ENCODE measurements around the gene WIPI1. TPM values are rescaled to one million over a fixed set of nuclear protein-coding genes. Genes with fewer than 3 reads are reported as not detected.

WIPI1 gene
- total RNA-seq, 2 donors from 2014 or later, result 24.2 to 37.7 TPM

DNA sequence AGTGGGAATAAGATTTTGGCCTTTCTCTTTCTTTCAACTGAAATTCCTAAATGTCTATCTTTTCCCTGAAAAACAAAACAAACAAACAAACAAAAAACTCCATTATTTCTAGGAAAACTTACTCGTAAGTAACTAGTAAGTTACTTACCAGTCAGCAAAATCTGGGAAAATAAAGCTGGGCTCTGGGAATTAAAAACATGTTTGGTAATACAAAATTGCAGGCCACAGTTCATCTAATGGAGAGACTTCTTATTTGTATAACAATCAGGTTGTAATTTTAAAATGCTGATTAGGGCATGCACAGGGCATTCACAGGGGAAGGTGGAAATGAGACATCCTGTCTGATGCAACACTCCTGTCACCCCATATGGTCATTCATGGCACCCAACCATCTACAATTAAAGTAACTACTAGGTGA lies 3.8 kb upstream of the WIPI1 start:
- Histone ChIP-seq H3K4me3 (no peak overlapping the region), H3K4me1 (replicated peaks) (no peaks in the 10 kb centered on the region), H3K9me3 (no peaks in the 10 kb centered on the region), H3K27ac (no peak overlapping the region), H3K27me3 (replicated peaks; ENCODE audit: insufficient read depth) (no peaks in the 10 kb centered on the region), H3K36me3 (no peaks in the 10 kb centered on the region)
- WGBS, result 93% methylated on average over 1 of the region's 1 CpG
- no peak for DNase-seq (ENCODE audit: low spot score)
- TF ChIP-seq POLR2A (IDR thresholded peaks at IDR 0.05) (no peak), CTCF (IDR thresholded peaks at IDR 0.05) (no peak), POLR2AphosphoS5 (IDR thresholded peaks at IDR 0.05) (no peak)
- intact Hi-C loops (cut with DNase I), result loop anchor here (5.0 to 10.0 kb wide), 3 partner anchors 199 to 294 kb away; no protein-coding TSS in a partner anchor

- Histone ChIP-seq H3K27ac (no peak overlapping the region), H3K4me3 (no peak overlapping the region), H3K4me1 (replicated peaks) (no peaks in the 10 kb centered on the region), H3K36me3 (no peaks in the 10 kb centered on the region), H3K9me3 (no peaks in the 10 kb centered on the region), H3K27me3 (replicated peaks; ENCODE audit: insufficient read depth) (no peaks in the 10 kb centered on the region)
- TF ChIP-seq CTCF (IDR thresholded peaks at IDR 0.05) (no peak), POLR2AphosphoS5 (IDR thresholded peaks at IDR 0.05) (no peak), POLR2A (IDR thresholded peaks at IDR 0.05) (no peak)
- intact Hi-C loops (cut with DNase I), result loop anchor here (5.0 to 10.0 kb wide), 3 partner anchors 198 to 294 kb away; no protein-coding TSS in a partner anchor
- DNase-seq (ENCODE audit: low spot score), result no peak
Measured at GRCh38 chr17:68460715-68461114, 3.4 kb upstream of the WIPI1 start.

- 71% methylated on average over 2 of the region's 2 CpGs for WGBS
- Histone ChIP-seq H3K9me3 (no peaks in the 10 kb centered on the region), H3K4me1 (replicated peaks) (no peaks in the 10 kb centered on the region), H3K4me3 (no peak overlapping the region), H3K27ac (no peak overlapping the region), H3K27me3 (replicated peaks; ENCODE audit: insufficient read depth) (no peaks in the 10 kb centered on the region), H3K36me3 (no peaks in the 10 kb centered on the region)
- TF ChIP-seq CTCF (IDR thresholded peaks at IDR 0.05) (no peak), POLR2AphosphoS5 (IDR thresholded peaks at IDR 0.05) (no peak), POLR2A (IDR thresholded peaks at IDR 0.05) (no peak)
- intact Hi-C loops (cut with DNase I), result loop anchor here (5.0 to 10.0 kb wide), 3 partner anchors 198 to 295 kb away; no protein-coding TSS in a partner anchor
- no peak for DNase-seq (ENCODE audit: low spot score)
Measured at GRCh38 chr17:68460146-68460545, 2.9 kb upstream of the WIPI1 start.

GRCh38 chr17:68459037-68459639 lies 1.8 kb upstream of the WIPI1 start:
- Histone ChIP-seq H3K9me3 (no peaks in the 10 kb centered on the region), H3K4me1 (replicated peaks) (no peaks in the 10 kb centered on the region), H3K27ac (no peak overlapping the region), H3K4me3 (no peak overlapping the region), H3K27me3 (replicated peaks; ENCODE audit: insufficient read depth) (no peaks in the 10 kb centered on the region), H3K36me3 (no peaks in the 10 kb centered on the region)
- no peak for TF ChIP-seq POLR2A (IDR thresholded peaks at IDR 0.05)
- no peak for TF ChIP-seq CTCF (IDR thresholded peaks at IDR 0.05)
- no peak for TF ChIP-seq POLR2AphosphoS5 (IDR thresholded peaks at IDR 0.05)
- intact Hi-C loops (cut with DNase I), result loop anchor here (5.0 kb wide), 2 partner anchors 53 to 212 kb away; partner anchors contain the start of genes AMZ2 and PRKAR1A
- WGBS, result 48% methylated on average over 1 of the region's 1 CpG
- no peak for DNase-seq (ENCODE audit: low spot score)

Data from prostate gland (tissue), 2 donors.